CD14-positive monocyte (primary cell): ENCODE data around the gene ALDOB. TPM values are rescaled to one million over a fixed set of nuclear protein-coding genes. Genes with fewer than 3 reads are reported as not detected.

Source experiments
- DNase-seq, 3 donors: peaks; one replicate each; pipeline ENCODE4 v3.0.0-alpha.2; 2011 to 2022
- H2AFZ ChIP-seq: 2 replicates; pipeline ENCODE4 v1.6.0; 2012; ENCODE audit warnings: mild to moderate bottlenecking, low read depth, low read length, inconsistent platforms; ENCODE audit not compliant: insufficient read depth, poor library complexity, severe bottlenecking
- H3K27ac ChIP-seq, 2 donors: 1 replicate in 1 of 2; 2 replicates in 1 of 2; pipeline ENCODE4 v1.5.1; 2012 to 2013; ENCODE audit warnings: low read length in 2 of 2, control low read depth in 1 of 2, inconsistent platforms in 1 of 2, low read depth in 1 of 2, mild to moderate bottlenecking in 1 of 2
- H3K27me3 ChIP-seq, 2 donors: one replicate each; pipeline versions ENCODE4 v1.6.0 to v1.6.1; 2011 to 2013; ENCODE audit warnings: low read length in 2 of 2; ENCODE audit not compliant: control insufficient read depth in 2 of 2, insufficient read depth in 2 of 2
- H3K36me3 ChIP-seq, 2 donors: replicated peaks in 1 of 2; 1 replicate in 1 of 2; 2 replicates in 1 of 2; pipeline versions ENCODE4 v1.5.1 to v1.6.1; 2012 to 2013; ENCODE audit warnings: low read length in 2 of 2, control low read depth in 1 of 2, inconsistent platforms in 1 of 2, mild to moderate bottlenecking in 1 of 2; ENCODE audit not compliant: insufficient read depth in 2 of 2, control insufficient read depth in 1 of 2
- H3K4me1 ChIP-seq, 2 donors: 1 replicate in 1 of 2; 2 replicates in 1 of 2; pipeline versions ENCODE4 v1.5.1 to v1.6.1; 2012 to 2013; ENCODE audit warnings: low read length in 2 of 2, control low read depth in 1 of 2, inconsistent platforms in 1 of 2, mild to moderate bottlenecking in 1 of 2, moderate library complexity in 1 of 2; ENCODE audit not compliant: insufficient read depth in 2 of 2, control insufficient read depth in 1 of 2
- H3K4me2 ChIP-seq: replicated peaks from 2 replicates; pipeline ENCODE3; 2012; ENCODE audit warnings: low read length, moderate library complexity, mild to moderate bottlenecking; ENCODE audit not compliant: poor library complexity, severe bottlenecking; ENCODE audit errors: extremely low read depth
- H3K4me3 ChIP-seq, 3 experiments: fragments of 200-600 bp in 1 of 3; sonication (generic) in 1 of 3; replicated peaks in 1 of 3; 1 replicate in 2 of 3; 2 replicates in 1 of 3; pipeline ENCODE4 v1.5.1; 2011 to 2013; ENCODE audit warnings: low read length in 3 of 3, mild to moderate bottlenecking in 3 of 3, control low read depth in 2 of 3, low read depth in 2 of 3, inconsistent platforms in 1 of 3, moderate library complexity in 1 of 3
- H3K79me2 ChIP-seq: 2 replicates; pipeline ENCODE4 v1.6.0; 2012; ENCODE audit warnings: mild to moderate bottlenecking, control low read depth, inconsistent platforms, low read length, moderate library complexity; ENCODE audit not compliant: insufficient read depth
- H3K9ac ChIP-seq: 2 replicates; pipeline ENCODE4 v1.6.0; 2017; ENCODE audit warnings: low read length, mild to moderate bottlenecking; ENCODE audit not compliant: insufficient read depth, poor library complexity, severe bottlenecking
- H3K9me3 ChIP-seq, 2 donors: replicated peaks in 1 of 2; 1 replicate in 1 of 2; 2 replicates in 1 of 2; pipeline versions ENCODE4 v1.5.1 to v1.6.1; 2012 to 2013; ENCODE audit warnings: low read length in 2 of 2, control low read depth in 1 of 2; ENCODE audit not compliant: control insufficient read depth in 1 of 2, insufficient read depth in 1 of 2
- H4K20me1 ChIP-seq: 2 replicates; pipeline ENCODE4 v1.6.0; 2012; ENCODE audit warnings: mild to moderate bottlenecking, low read length, control low read depth, moderate library complexity; ENCODE audit not compliant: insufficient read depth
- H3K27ac Mint-ChIP-seq, 7 donors: one replicate each; pipeline ENCODE4 v1.8.0; 2020; ENCODE audit warnings: mild to moderate bottlenecking in 7 of 7, mixed read lengths in 7 of 7, moderate library complexity in 6 of 7, inconsistent platforms in 2 of 7
- H3K27me3 Mint-ChIP-seq, 3 donors: one replicate each; pipeline ENCODE4 v1.8.0; 2021 to 2022; ENCODE audit warnings: low read depth in 3 of 3, mild to moderate bottlenecking in 3 of 3, mixed read lengths in 3 of 3, moderate library complexity in 3 of 3, inconsistent platforms in 1 of 3
- H3K36me3 Mint-ChIP-seq, 2 donors: one replicate each; pipeline ENCODE4 v1.8.0; 2020; ENCODE audit warnings: mixed read lengths in 2 of 2, inconsistent platforms in 1 of 2, mild to moderate bottlenecking in 1 of 2
- H3K4me1 Mint-ChIP-seq: one replicate; pipeline ENCODE4 v1.8.0; 2020; ENCODE audit warnings: mild to moderate bottlenecking, mixed read lengths
- H3K4me3 Mint-ChIP-seq, 2 donors: one replicate each; pipeline ENCODE4 v1.8.0; 2020; ENCODE audit warnings: mild to moderate bottlenecking in 2 of 2, mixed read lengths in 2 of 2, moderate library complexity in 1 of 2
- H3K9me3 Mint-ChIP-seq, 7 donors: one replicate each; pipeline ENCODE4 v1.8.0; 2020 to 2022; ENCODE audit warnings: mixed read lengths in 7 of 7, mild to moderate bottlenecking in 6 of 7, moderate library complexity in 6 of 7, inconsistent platforms in 2 of 7
- CTCF ChIP-seq: fragments of 200-600 bp; IDR thresholded peaks from one replicate; pipeline ENCODE4 v1.8.0; 2022; ENCODE audit warnings: antibody characterized with exemption, mild to moderate bottlenecking
- WGBS: methylation state at CpG from one replicate; pipeline ENCODE4 v1.1.5; 2013; ENCODE audit warnings: missing lambda C conversion rate; ENCODE audit not compliant: insufficient coverage; 5-methylcytosine and 5-hydroxymethylcytosine counted together
- intact Hi-C, 2 donors: fragments of 100-400 bp; cut with micrococcal nuclease; formaldehyde crosslinking; loops; one replicate each; pipeline versions ENCODE4 v1.15.0 to v1.15.1; 2023
- polyA plus RNA-seq, 3 donors: library from polyadenylated mRNA; depleted of rRNA in 1 of 3; unstranded in 2 of 3; stranded (reverse) in 1 of 3; fragments of 300-500 nt in 2 of 3; fragments of >200 nt in 1 of 3; fragmentation: Illumina TruSeq in 2 of 3; gene quantifications; 1 replicate in 2 of 3; 2 replicates in 1 of 3; pipeline ENCODE4 v1.2.3, GENCODE V29; 2012 to 2021

Gene ALDOB
- polyA plus RNA-seq, 3 donors, result not detected

- H3K79me2 ChIP-seq, result peaks cover 89% of the 10 kb centered on the region
- peak within 1 kb of the TSS; percentile 87 to 92 (median 91) for H3K4me3 ChIP-seq
- peak within 1 kb of the TSS; percentile 90 to 99 for H3K4me3 Mint-ChIP-seq
- peak; percentile 98 to 99 (median 98) for DNase-seq
- H3K27me3 Mint-ChIP-seq, result no peaks in the 10 kb centered on the region
- peaks cover 7 to 29% (median 13%) of the 10 kb centered on the region in 7 donors for H3K9me3 Mint-ChIP-seq
- peak within 1 kb of the TSS; percentile 88 for H2AFZ ChIP-seq
- peaks cover 46 to 51% of the 10 kb centered on the region in 2 donors for H3K36me3 Mint-ChIP-seq
- peaks cover 33% of the 10 kb centered on the region for H3K4me1 Mint-ChIP-seq
- H3K27me3 ChIP-seq, result no peaks in the 10 kb centered on the region
- H4K20me1 ChIP-seq, result peaks cover 6% of the 10 kb centered on the region
- peak within 1 kb of the TSS; percentile 78 for H3K4me2 ChIP-seq
- H3K27ac ChIP-seq, result peak within 1 kb of the TSS; percentile 79 to 98
- WGBS, result under 1% methylated on average over 38 of the region's 44 CpGs
- H3K4me1 ChIP-seq, result peaks cover 21 to 34% of the 10 kb centered on the region in 2 donors
- peak within 1 kb of the TSS; percentile 90 for H3K9ac ChIP-seq
- H3K9me3 ChIP-seq, result peaks cover 0 to 14% of the 10 kb centered on the region in 2 donors
- no peak for TF ChIP-seq CTCF
- peak within 1 kb of the TSS; percentile 96 to 100 (median 99) for H3K27ac Mint-ChIP-seq
- intact Hi-C loops, result loop anchor here (5.0 to 10.0 kb wide), 3 partner anchors 134 to 1303 kb away; partner anchors contain the start of genes ERP44 (in 1 of the 2), INVS (in 1 of the 2) and RNF20 (in 1 of the 2)
- peaks cover 26 to 41% of the 10 kb centered on the region in 2 donors for H3K36me3 ChIP-seq
These were observed 37.3 kb downstream of the ALDOB start, which contains the start of the genes MRPL50 and ZNF189 for GRCh38 chr9:101398068-101398929. MRPL50 (minus strand) TSS chr9:101398618; CDS start chr9:101398592, 26 bp downstream. ZNF189 (plus strand) TSS chr9:101398851; CDS start chr9:101399157, 306 bp downstream.

- Histone ChIP-seq H3K27me3 (no peaks in the 10 kb centered on the region), H3K27ac (peak overlapping the region; percentile 79 to 98), H3K4me1 (peaks cover 21 to 34% of the 10 kb centered on the region in 2 donors), H3K4me2 (peak overlapping the region; percentile 78), H3K36me3 (peaks cover 20 to 35% of the 10 kb centered on the region in 2 donors), H3K9me3 (peaks cover 0 to 8% of the 10 kb centered on the region in 2 donors), H2AFZ (peak overlapping the region; percentile 88), H3K4me3 (peak overlapping the region; percentile 87 to 92 (median 91)), H3K9ac (peak overlapping the region; percentile 84), H4K20me1 (peaks cover 6% of the 10 kb centered on the region), H3K79me2 (peaks cover 89% of the 10 kb centered on the region)
- intact Hi-C loops, result loop anchor here (5.0 to 10.0 kb wide), 3 partner anchors 135 to 1303 kb away; partner anchors contain the start of genes ERP44 (in 1 of the 2), INVS (in 1 of the 2) and RNF20 (in 1 of the 2)
- H3K27me3 Mint-ChIP-seq, result no peaks in the 10 kb centered on the region
- peaks cover 42 to 51% of the 10 kb centered on the region in 2 donors for H3K36me3 Mint-ChIP-seq
- peak overlapping the region; percentile 96 to 100 (median 99) for H3K27ac Mint-ChIP-seq
- peak overlapping the region; percentile 90 to 99 for H3K4me3 Mint-ChIP-seq
- peak; percentile 6 to 23 (median 8) for DNase-seq
- peaks cover 34% of the 10 kb centered on the region for H3K4me1 Mint-ChIP-seq
- 0% methylated on average over 2 of the region's 4 CpGs for WGBS
- no peak for TF ChIP-seq CTCF
- H3K9me3 Mint-ChIP-seq, result peaks cover 9 to 29% (median 15%) of the 10 kb centered on the region in 7 donors
These were observed 37.9 kb downstream of the ALDOB start for GRCh38 chr9:101397746-101398067.
